HG02885 (cell line): ENCODE data around the gene SPDEF.

Source experiments
- ATAC-seq: cut with Tn5 transposase; IDR thresholded peaks from one replicate; pipeline ENCODE4 v1.9.1; 2021; ENCODE audit warnings: mild to moderate bottlenecking; ENCODE audit not compliant: unreplicated experiment, poor library complexity

Gene SPDEF

GRCh38 chr6:34556031-34556471, at the start of gene SPDEF:
TSS of gene SPDEF (minus strand) at chr6:34556329. CDS start at chr6:34544455, 11,874 bp downstream.
- ATAC-seq = no peak

DNA sequence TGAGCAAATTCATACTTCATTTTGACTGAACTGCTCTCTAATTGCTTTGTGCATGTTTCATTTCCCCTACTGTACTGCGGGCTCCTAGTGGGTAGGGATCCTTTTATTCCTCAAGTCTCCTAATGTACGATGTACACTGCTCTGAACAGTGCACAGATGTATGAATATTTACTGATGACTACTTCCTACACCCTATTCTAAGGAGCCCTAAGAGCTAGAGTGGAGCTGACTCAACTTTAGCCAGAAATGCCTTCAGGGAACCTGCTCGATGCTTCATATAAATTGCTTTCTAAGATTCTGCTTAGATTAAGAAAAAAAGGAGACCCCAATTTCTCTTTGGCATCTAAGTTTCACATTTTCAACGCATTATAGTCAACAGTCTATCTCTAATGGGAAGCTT, 47.6 kb upstream of the SPDEF start:
- no peak for ATAC-seq

GRCh38 chr6:34602318-34603111, 46.4 kb upstream of the SPDEF start:
- no peak for ATAC-seq

DNA sequence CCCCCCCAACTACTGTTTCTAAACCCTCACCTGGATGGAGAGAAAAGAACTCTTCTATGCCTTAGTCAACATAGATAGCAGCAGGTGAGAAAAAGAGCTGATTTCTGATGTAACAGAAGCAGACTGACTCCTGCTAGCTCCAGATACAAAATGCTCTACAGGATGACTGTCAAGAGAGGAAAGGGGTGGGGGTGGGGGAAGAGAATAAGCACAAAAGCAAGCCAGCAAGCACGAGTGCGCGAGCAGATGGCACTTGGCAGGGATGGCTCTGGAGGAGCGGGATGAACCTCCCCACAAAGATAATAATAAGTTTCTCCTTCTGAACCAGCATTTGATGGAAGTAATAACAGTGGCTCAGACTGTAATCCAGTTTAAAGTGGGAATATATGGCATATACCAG, 45.6 kb upstream of the SPDEF start:
- ATAC-seq = no peak

DNA sequence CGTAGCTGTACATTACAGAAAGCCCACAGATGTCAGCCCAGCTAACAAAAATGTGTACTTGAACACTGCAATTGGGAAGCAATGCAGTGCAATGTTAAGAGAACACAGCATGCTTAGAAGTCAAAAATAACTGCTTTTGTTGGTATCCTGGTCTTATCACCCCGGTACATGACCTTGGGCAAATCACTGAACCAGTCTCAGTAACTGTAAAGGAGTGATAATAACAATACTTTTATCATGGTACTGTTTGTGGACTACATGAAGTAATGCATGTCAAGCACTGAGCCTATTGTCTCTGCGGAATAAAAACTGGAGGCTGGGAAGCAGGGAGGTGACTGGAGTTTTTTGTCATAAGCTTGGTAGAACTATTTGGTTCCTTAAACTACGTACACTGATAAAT, 44.7 kb upstream of the SPDEF start:
- no peak for ATAC-seq

DNA sequence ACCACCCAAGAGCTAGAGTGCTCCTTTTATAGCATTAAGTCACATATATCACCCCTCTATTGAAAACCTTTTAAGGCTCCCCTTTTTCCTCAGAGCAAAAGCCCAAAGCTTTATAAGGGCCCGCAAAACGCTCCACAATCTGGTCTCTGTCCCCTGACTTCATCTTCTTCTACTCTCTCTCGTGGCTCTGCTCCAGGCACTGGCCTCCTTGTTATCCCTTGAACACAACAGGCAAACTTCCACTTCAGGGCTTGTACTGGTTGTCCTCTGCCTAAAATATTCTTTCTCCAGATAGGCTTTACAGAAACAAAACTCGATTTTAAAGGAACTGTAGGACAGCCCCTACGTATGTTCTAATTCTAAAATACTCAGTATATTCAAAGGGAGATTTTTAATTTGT, 44.0 kb upstream of the SPDEF start:
- no peak for ATAC-seq

DNA sequence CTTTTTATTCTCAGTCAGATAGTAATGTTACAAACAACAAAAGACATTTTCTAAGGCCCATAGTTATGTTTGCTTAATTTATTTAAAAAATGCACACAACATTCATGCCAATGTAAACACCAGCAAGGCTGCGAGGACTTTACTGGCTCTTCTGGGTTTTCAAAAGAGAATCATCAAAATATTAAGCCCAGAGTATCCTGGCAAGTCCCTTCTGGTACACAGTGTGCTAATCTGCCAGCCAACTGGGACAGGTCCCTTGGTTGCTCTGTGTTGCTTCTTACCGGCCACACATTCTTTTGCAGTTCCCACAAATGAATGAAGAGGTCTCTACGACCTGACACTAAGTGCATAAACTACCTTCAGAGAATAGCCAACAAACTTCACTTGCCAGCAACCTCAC, 42.6 kb upstream of the SPDEF start:
- no peak for ATAC-seq

DNA sequence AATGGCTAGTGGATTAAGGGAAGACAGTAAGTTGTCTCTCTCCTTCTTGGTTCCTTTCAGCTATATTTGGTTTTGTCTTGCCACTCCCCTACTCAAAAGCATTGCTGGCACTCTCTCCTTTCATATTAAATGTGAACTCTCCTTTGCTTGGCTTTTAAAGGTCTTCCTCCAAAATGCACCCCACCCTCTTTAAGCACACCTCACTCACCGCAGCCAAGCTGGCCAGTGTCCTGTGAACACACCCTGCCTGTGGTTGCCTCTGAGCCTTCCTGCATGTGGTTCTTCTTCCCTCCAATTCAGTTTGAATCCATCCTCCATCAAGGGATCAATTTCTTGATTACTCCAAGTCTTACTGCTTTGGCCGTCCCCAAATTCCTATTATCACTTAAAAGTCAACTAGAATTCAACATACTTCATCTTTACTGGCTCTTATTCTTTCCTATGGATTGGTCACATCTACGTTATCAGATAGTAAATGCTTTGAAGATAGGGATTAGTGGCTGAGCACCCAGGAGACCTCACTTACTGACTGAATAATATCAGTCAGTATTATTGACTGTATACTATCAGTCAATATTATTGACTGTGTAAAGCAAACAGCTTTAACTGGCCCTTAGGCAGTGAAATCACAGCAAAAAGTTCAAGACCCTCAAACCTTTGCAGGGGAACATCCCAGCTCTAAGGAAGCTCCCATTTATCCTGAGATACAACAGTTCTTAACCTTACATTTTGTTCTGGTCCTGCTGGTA, 41.6 kb upstream of the SPDEF start:
- no peak for ATAC-seq

DNA sequence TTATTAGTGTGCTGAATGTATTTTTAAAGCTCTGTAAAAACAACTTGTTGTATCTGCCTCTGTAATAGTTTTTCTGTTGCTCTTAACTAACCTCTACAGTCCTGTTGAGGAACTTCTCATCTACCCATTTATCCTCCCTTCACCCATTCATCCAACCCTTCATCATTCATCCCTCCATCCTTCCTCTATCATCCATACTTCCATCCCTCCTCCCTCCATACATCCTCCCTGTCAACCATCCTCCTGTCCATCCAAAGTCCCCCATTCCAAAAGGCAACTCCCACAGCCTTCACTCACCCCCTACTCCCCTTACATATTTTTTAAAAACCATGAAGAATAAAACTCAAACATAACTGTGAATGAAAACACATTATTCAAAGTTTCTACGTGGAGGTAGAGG, 40.7 kb upstream of the SPDEF start:
- no peak for ATAC-seq

DNA sequence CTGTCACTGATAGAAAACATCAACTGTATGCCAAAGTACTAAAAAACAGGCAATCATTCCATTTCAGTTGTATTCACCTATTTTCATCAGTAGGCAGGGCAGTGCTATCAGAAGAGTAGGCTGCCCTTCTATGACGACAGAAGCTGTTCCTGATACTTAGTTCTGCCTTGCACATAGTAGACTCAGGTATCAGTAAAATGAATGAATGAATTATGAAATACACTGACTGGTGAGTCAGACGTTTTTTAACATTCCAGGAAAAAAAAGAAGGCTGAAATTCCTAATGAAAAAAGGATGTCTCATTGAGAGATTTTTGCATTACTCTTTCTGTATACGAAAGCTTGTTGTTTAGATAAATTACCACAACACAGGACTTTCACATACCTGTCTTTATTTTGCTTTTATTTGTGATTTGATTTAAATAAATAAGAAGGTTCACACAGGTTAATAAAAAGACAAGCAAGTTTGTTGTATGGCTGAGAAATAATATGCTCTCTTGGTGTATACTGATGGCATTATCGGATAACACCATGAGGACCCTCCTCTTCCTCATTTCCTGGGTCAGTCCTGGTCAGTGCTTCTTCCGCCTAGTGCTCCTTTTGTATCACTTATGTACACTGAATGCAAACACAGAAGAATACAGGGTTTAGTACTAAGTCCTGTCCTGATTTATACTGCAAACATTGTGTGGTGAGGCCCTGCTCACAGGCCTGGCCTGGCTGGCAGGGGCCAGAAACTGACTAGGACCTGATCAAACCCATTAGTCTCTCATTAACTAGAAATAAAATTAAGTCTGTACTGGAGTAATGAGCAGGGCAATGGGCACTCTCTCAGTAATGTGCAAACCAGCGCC, 39.4 kb upstream of the SPDEF start:
- no peak for ATAC-seq

GRCh38 chr6:34593701-34594100, 37.6 kb upstream of the SPDEF start:
- ATAC-seq = no peak

- no peak for ATAC-seq
Measured at GRCh38 chr6:34592208-34592952, 36.3 kb upstream of the SPDEF start.

DNA sequence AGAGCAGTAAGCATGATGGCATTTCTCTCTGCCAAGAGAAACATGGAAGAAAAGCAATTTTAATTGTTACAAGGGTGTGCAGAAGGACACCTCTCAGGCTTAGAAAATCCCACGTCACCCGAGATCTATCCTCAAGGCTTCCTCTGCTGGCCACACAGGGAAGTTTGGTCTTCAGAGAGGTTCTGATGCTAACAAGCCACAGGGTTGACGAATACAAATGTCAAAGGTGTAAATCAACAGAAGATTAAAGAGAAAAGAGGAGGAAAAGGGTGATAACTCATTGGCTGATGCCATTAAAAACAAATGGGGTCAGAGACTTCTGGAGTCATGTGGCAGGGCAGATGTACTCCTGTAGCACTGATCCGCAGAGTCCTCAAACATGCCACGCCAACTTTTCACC, 33.6 kb upstream of the SPDEF start:
- no peak for ATAC-seq

GRCh38 chr6:34589140-34589539, 33.0 kb upstream of the SPDEF start:
- ATAC-seq = no peak

DNA sequence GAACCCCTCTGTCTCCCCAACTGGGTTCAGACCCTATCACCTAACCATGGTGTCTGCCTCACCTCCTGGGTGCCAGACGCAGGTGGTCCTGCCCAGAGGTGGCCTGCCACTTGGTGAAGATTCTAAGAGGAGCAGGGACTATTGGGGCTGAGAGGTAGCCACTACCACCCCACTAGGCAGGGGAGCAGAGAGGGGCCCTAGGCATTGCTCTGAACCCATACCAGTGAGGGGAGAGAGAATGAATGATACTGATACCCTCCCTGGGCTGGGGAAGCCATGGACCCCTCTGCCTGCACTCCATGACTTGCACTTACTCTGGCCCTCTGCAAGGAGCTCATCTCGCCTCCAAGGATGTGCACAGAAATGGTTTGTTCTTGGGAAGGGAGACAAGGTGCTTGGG, 31.7 kb upstream of the SPDEF start:
- ATAC-seq = no peak

DNA sequence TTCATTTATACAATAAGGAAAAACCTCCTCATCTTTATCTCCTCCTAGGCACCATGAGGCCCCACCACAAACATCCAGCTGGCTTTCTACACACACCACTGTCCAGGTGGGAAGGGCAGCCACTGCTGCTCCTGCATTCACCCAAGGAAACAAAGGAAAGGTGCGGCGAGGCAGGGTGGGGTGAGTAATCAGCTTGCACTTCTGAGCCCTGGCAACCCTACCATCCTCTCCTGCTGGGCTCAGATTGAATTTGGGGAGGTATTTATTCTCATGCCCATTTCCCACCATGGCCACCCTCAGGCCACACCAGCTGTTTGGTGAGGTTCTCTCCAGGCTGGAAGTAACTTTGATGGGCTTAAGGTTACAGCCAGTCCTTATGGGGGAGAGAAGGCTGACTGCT, 31.2 kb upstream of the SPDEF start:
- ATAC-seq = no peak

DNA sequence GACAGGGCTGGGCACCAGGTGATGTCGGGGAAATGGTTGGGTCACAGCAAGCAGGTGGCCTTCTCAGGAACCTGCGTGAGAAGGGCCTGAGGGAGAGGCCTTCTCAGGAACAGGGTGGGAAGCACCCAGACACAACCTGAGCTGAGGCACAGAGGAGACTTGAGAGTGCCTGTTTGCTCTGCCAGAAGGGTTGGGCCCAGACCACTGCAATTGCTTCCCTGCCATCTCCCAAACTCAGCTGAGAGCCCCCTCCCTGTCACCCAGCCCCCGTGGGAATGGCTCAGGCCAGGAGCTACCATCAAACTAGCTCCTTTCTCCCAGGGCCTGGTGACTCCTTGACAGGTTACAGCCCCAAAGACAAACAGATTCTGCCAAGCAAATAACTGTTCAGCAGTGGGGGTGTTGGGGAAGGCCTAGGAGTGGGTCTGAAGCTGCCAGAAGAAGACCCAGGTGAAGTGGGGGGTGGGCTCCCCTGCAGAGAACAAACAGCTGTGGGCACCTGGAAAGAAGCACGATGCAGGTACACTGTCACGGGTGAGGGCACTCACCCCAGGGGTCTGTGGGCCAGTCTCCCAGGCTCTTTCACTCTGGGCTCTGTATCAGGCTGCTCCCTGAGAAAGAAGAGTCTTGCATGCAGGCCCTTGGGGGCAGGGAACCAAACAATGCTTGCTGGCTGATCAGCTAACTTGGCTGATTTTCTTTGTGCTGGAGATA, 30.4 kb upstream of the SPDEF start:
- ATAC-seq = no peak

DNA sequence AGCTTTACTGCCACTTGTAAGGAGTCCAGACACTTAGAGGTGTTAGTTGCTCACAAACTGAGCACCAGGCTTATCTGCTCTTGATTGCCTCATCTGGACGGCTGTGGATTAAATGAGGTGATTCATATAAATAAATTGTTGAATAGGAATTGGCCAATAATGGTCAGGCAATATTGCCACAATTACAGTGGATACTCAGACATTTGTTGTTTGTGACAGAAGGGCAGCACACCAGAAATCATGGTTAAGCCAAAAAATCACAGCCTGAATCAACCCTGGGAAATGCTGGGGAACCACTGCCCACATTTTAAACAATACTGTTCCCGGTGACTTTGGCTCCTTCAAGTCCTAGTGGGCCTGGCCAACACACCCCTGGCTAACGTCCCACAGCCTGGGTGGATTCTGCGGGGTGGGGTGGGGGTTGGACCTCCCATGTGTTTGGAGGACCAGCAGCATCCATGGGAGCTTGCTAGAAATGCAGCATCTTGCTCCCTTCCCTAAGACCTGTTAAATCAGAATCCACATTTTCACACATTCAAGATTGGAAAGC, 29.5 kb upstream of the SPDEF start:
- no peak for ATAC-seq

- ATAC-seq = no peak
Measured at GRCh38 chr6:34585108-34585507, 29.0 kb upstream of the SPDEF start.
